Frontal cortex (tissue), 4 donors: ENCODE results near the gene KY. TPM values are rescaled to one million over a fixed set of nuclear protein-coding genes. Genes with fewer than 3 reads are reported as not detected.

Experiments used
- DNase-seq, 2 donors: peaks; one replicate each; pipeline ENCODE4 v3.0.0; 2012; ENCODE audit warnings: low spot score in 2 of 2
- FAIRE-seq: peaks from 2 replicates; lab custom pipeline; 2012; peaks lifted over from hg19 to GRCh38; lab: Jason Lieb, UNC
- total RNA-seq: library from RNA; depleted of rRNA; stranded (reverse); fragments of >200 nt; gene quantifications from one replicate; pipeline ENCODE4 v1.2.3, GENCODE V29; 2014
- donor health status: control.
- donor health status: control.
- donor health status: control.

KY gene
- total RNA-seq, 1 donor from 2014 or later: 0.41 TPM

GRCh38 chr3:134623615-134624245 lies 27.1 kb downstream of the KY start:
- no peak for DNase-seq

GRCh38 chr3:134622806-134623365 lies 27.9 kb downstream of the KY start:
- DNase-seq (no peak), FAIRE-seq (no peak)

More at GRCh38 chr3:134623615-134624245, 27.1 kb downstream of the KY start:
- no peak for FAIRE-seq

- FAIRE-seq (no peak), DNase-seq (no peak)
Observed at GRCh38 chr3:134621854-134622253, 29.0 kb downstream of the KY start.

- no peak for DNase-seq
- no peak for FAIRE-seq
Observed at GRCh38 chr3:134620476-134621115, 30.2 kb downstream of the KY start.

- FAIRE-seq (no peak), DNase-seq (no peak)
Observed at GRCh38 chr3:134619884-134620445, 30.9 kb downstream of the KY start.

GRCh38 chr3:134619301-134619615 lies 31.6 kb downstream of the KY start:
- DNase-seq (no peak), FAIRE-seq (no peak)

GRCh38 chr3:134618478-134619300 lies 32.1 kb downstream of the KY start:
- no peak for DNase-seq
- no peak for FAIRE-seq

- no peak for DNase-seq
- FAIRE-seq: no peak
Observed at GRCh38 chr3:134617608-134618477, 33.0 kb downstream of the KY start.

GRCh38 chr3:134615743-134616142 lies 35.1 kb downstream of the KY start:
- no peak for FAIRE-seq
- DNase-seq: no peak

GRCh38 chr3:134614955-134615354 lies 35.9 kb downstream of the KY start:
- DNase-seq (no peak), FAIRE-seq (no peak)

GRCh38 chr3:134613006-134613520 lies 37.8 kb downstream of the KY start:
- DNase-seq: no peak
- FAIRE-seq: no peak

- no peak for FAIRE-seq
- DNase-seq: no peak
Observed at GRCh38 chr3:134611516-134611915, 39.3 kb downstream of the KY start.

- FAIRE-seq: no peak
- DNase-seq: no peak
Observed at GRCh38 chr3:134610432-134611385, 40.1 kb downstream of the KY start.

GRCh38 chr3:134609821-134610431 lies 40.9 kb downstream of the KY start:
- FAIRE-seq (no peak), DNase-seq (no peak)

GRCh38 chr3:134608771-134609435 lies 41.9 kb downstream of the KY start:
- no peak for DNase-seq
- FAIRE-seq: no peak

GRCh38 chr3:134608023-134608770 lies 42.6 kb downstream of the KY start:
- DNase-seq (no peak), FAIRE-seq (no peak)
